GM12874 (cell line): Measurements from ENCODE around the gene OSTN.

Source experiments
- CTCF ChIP-seq: IDR thresholded peaks from 2 replicates; pipeline ENCODE4 v1.5.1; 2011; ENCODE audit warnings: low read depth, mild to moderate bottlenecking, control low read depth, low read length, moderate library complexity; ENCODE audit not compliant: insufficient read depth

OSTN gene

DNA sequence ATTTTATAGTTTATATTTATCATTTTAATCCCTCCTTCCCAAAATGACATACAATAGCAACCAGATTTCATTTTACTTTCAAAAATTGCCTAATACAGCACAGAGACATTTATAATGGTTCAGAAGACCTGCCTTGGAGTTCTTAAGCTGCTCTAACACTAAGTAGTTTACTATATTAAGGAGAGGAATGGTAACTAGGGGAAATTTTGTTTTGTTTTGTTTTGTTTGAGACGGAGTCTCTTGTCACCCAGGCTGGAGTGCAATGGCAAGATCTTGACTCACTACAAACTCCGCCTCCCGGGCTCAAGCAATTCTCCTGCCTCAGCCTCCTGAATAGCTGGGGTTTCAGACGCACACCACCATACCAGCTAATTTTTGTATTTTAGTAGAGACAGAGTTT is 107.4 kb downstream of the OSTN start:
- TF ChIP-seq CTCF: no peak

DNA sequence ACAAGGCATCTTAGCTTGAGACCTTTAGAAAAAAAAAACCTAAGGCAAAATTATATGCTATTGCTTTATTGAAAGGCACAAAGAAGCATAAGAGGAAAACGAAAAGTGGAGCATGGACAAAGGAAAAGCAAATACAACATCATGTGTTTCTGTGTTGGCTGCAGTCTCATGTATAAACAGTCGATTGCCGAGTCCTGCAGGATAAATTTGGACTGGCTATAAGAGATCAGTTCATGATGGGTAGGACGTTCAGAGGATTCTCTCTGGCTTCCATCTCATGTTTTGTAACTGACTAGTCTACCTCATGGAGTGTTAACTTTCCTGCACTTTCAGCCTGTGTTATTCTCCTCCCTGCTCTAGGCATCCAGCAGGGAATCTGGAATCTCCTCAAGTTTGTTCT is 108.3 kb downstream of the OSTN start:
- TF ChIP-seq CTCF: no peak

- no peak for TF ChIP-seq CTCF
Measured at GRCh38 chr3:191313296-191313695, 114.3 kb downstream of the OSTN start.

DNA sequence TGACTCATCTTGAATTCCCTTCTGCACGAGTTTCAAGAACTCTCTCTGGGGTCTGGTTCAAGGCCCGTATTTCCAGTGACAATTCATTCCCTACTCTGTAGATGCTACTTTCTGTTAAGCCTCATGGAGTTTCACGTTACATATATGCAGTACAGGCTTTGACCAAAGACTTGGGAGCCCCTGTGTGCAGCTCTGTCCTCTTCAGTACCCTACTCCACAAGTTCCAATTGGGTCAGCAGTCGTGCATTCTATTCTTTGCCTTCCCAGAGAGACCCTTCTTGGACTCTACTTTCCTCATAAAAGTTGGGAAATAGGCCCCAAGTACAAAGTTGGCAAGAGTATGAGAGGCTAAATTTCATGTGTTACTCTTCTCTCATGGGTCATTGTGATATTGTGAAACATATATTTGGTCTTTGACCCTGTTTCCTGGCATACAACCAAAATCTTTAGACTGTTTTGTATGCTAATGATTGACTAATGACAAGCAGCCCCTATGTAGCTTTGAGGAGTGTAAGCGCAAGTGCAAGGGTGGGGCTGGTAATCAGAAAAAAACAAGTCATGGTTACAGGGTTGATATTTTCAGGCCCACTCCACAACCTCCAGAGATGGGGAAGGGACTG is 115.2 kb downstream of the OSTN start:
- no peak for TF ChIP-seq CTCF
